Body of pancreas (tissue), 4 donors: ENCODE data around the gene METTL23.

Experiments
- CTCF ChIP-seq, 7 experiments: fragments of 450-650 bp in 4 of 7; fragments of 200-600 bp in 3 of 7; sonication (generic) in 3 of 7; IDR thresholded peaks; one replicate each; pipeline ENCODE4 v1.5.1; 2016 to 2019; ENCODE audit warnings: antibody characterized with exemption in 7 of 7
- POLR2A ChIP-seq, 3 donors: fragments of 450-650 bp; IDR thresholded peaks; one replicate each; pipeline ENCODE4 v1.6.1; 2016; ENCODE audit warnings: antibody characterized with exemption in 3 of 3, mild to moderate bottlenecking in 2 of 3

- no peak for TF ChIP-seq CTCF (IDR thresholded peaks at IDR 0.05)
- TF ChIP-seq POLR2A (IDR thresholded peaks at IDR 0.05) = no peak
Observed at GRCh38 chr17:76775021-76775600, 48.5 kb downstream of the METTL23 start.
